ENCODE results near the gene KRTAP10-3. TPM values are rescaled to one million over a fixed set of nuclear protein-coding genes. Genes with fewer than 3 reads are reported as not detected.

KRTAP10-3 gene
- total RNA-seq, 3 donors from 2014 or later: not detected

DNA sequence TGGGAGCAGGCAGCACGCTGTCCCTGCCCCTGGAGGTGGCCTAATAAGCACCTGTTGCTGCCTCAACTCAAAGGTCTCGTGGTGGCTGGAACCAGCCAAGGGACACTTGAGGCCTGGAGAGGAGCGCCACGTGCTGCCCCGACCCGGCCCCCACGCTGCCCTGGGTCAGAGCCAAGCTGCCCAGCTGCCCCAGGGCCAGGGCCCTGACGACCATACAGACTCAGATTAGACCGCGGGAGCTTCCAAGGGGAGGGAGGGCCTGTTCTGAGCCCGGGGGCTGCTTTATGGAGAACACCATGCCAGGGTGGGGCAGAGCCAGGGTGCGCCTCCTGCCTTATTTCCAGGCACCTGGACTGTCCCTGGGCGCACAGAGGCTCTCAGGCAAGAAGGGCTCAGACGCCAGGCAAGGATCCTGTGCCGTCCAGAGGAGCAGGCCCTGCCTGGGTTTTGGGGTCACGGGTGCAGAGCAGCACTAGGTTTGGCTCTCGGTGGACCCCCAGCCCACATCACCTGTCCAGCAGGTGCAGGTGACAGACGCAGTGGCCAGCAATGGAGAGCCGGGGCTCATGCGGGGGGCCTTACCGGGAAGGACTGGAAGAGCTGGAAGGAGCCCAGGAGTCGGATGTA, 37.2 kb downstream of the KRTAP10-3 start:
- H3K9me3 ChIP-seq: no peaks in the 10 kb centered on the region
- H3K36me3 ChIP-seq (ENCODE audit: low read depth): no peaks in the 10 kb centered on the region
- DNase-seq (peak in 2 of 3 donors; percentile 9 to 41), ATAC-seq (no peak)
- no peak overlapping the region for H3K4me3 ChIP-seq
- intact Hi-C loops (cut with DNase I, micrococcal nuclease): no loop called here
- TF ChIP-seq, protein P1, sequence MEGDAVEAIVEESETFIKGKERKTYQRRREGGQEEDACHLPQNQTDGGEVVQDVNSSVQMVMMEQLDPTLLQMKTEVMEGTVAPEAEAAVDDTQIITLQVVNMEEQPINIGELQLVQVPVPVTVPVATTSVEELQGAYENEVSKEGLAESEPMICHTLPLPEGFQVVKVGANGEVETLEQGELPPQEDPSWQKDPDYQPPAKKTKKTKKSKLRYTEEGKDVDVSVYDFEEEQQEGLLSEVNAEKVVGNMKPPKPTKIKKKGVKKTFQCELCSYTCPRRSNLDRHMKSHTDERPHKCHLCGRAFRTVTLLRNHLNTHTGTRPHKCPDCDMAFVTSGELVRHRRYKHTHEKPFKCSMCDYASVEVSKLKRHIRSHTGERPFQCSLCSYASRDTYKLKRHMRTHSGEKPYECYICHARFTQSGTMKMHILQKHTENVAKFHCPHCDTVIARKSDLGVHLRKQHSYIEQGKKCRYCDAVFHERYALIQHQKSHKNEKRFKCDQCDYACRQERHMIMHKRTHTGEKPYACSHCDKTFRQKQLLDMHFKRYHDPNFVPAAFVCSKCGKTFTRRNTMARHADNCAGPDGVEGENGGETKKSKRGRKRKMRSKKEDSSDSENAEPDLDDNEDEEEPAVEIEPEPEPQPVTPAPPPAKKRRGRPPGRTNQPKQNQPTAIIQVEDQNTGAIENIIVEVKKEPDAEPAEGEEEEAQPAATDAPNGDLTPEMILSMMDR (IDR thresholded peaks at IDR 0.05): no peak
- no peaks in the 10 kb centered on the region for H3K4me1 ChIP-seq (ENCODE audit: low read depth)

DNA sequence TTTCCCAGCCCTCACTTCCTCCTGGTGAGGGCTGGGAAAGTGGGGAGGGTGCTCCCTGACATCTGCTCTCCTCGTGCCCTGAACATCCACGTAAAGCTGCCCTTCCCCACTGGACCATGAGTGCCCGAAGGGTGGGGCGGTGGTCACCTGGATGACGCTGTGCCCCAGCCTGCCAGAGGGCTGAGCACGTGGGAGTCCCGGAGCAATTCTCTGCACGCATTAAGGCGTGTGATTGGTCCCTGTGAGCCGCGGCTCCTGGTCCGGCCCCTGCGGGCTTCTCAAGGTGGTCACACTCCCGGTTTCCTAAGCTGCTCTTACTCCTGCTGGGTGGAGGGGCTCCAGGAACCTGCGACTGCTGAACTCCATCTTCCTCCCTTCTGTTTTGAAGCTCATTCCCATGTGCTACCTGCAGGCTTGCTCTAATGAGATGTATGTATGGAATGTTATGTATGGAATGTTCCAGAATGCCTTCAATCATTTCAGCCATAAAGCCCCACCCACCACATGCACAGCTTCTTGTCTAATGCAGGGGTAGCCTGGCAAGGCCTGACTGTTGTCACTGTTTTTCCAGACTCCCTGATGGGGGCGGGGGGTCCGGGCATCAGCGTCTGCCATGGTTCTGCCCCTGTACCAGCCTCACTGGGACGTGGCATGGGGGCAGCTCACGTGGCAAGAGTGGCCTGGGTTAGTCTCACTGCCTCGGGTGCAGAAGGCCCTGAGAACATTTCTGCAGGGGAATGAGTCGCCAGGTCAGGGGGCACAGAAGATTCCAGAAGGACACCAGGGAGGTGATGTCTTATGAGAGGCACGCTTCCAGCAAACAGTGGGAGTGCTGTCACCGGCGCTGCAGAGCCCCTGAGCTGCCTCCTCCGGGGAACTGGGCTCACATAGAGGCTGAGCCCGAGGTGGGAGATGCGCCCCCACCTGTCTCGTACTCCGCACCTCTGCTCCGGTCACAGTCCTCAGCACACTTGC, 38.0 kb downstream of the KRTAP10-3 start:
- Histone ChIP-seq H3K4me3 (no peak overlapping the region), H3K36me3 (ENCODE audit: low read depth) (no peaks in the 10 kb centered on the region), H3K4me1 (ENCODE audit: low read depth) (no peaks in the 10 kb centered on the region), H3K9me3 (no peaks in the 10 kb centered on the region)
- TF ChIP-seq, protein P1 (IDR thresholded peaks at IDR 0.05): no peak
- ATAC-seq: no peak
- peak in 1 of 3 donors; percentile 34 for DNase-seq
- intact Hi-C loops (cut with DNase I, micrococcal nuclease): no loop called here

DNA sequence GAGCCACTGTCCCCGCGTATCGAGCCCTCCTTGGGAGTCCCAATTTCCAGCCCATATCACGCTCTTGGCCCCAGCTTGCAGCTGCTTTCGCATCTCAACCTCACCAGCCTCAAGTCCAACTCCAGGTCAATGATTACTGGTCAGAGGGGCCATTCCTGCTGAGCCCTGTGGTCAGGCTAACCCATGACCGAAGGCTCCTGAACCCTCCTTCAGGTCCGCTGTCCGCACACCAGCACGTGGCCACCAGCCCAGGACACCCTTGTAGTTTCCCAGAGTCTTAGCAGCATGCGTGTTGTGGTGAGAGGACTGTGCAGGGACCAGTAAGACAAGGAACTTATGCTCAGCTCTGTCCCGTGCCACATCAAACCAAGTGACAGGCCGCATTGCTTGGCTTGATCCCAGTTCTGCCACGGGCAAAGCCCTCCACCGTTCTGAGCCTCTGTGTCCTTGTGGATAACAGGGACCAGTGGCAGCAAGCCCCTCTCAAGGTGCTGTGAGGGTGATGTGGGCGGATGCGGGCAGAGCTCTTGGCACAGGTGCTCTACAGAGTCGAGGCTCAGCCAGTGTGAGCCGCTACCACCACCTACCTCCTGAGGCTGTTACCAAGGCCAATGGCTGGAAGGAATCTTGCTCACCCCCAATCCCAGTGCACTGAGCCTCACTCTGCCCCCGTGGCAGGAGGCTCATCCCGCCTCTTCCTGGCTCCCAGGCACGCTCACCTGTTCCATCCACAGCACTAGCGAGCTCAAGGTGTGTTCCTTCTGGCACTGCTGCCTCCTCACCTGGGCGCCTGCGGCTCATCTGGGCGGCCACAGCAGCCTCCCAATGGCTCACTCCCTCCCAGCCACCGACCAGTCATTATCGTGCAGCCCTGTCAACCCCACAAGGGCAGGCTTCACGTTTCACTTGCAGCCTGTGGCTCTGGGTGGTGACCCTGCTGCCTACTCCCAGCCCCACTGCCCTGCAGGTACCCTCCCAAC, 39.0 kb downstream of the KRTAP10-3 start:
- H3K4me3 ChIP-seq: no peak overlapping the region
- ATAC-seq (no peak), DNase-seq (peak in 2 of 3 donors; percentile 5 to 36)
- no peaks in the 10 kb centered on the region for H3K9me3 ChIP-seq
- no peaks in the 10 kb centered on the region for H3K36me3 ChIP-seq (ENCODE audit: low read depth)
- no peaks in the 10 kb centered on the region for H3K4me1 ChIP-seq (ENCODE audit: low read depth)
- intact Hi-C loops (cut with DNase I, micrococcal nuclease): no loop called here
- TF ChIP-seq, protein P1 (IDR thresholded peaks at IDR 0.05): no peak

DNA sequence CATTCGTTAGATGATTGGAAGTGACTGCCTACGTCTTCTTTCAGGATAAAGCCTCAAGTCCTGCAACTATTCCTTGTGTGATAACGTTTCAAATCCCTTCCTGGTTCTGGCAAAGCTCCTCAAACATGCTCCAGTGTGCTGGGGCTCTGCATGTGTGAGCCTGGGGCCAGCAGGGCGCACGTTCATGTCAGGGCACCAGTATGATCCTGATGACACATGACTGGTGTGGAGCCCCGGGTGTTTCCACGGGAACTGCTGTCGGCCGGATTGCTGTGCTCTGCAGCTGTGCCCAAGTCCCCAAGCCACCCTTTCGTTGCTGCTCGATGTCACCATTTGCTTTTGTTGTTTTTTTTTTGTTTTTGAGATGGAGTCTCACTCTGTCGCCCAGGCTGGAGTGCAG, 39.9 kb downstream of the KRTAP10-3 start:
- ATAC-seq (no peak), DNase-seq (peak in 1 of 3 donors; percentile 31)
- intact Hi-C loops (cut with DNase I, micrococcal nuclease): no loop called here
- Histone ChIP-seq H3K9me3 (no peaks in the 10 kb centered on the region), H3K4me3 (no peak overlapping the region), H3K36me3 (ENCODE audit: low read depth) (no peaks in the 10 kb centered on the region), H3K4me1 (ENCODE audit: low read depth) (no peaks in the 10 kb centered on the region)
- TF ChIP-seq, protein P1 (IDR thresholded peaks at IDR 0.05): no peak

Measured in mucosa of descending colon (tissue), 3 donors.